GM18508 (cell line): ENCODE data around the gene SH2D3A.

Experiments used
- ATAC-seq: cut with Tn5 transposase; IDR thresholded peaks from one replicate; pipeline ENCODE4 v1.9.1; 2021; ENCODE audit warnings: moderate number of reproducible peaks; ENCODE audit not compliant: insufficient read depth, unreplicated experiment

Gene SH2D3A

DNA sequence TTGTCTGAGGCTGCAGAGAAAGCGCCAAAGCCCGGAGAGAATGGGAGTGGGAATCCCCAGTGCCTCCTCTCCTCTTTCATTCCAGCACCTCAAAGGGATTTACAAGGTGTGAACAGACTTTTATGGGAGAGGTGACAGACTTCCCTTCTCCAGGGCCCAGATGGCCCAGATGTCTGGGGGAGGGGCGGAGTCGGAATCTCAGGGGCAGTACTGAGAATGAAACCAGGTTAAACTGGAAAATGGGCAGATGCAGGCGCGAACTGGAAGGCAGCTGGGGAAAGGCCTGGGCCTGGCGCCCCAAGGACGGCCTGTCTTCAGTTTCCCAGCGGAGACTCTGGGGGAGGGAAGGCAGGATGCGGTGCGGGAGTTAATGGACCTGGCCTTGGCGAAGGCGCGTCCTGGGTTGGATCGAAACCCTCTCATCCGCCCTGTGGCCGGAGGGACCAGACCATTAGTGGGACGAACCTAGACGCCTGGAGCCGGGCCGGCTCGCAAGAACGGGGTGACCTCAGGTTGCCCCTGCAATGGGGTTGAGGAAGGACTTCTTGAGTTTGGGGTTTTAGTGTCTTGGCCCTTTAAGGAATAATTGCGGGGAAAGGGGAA lies 28.3 kb downstream of the SH2D3A start:
- no peak for ATAC-seq

- ATAC-seq: peak; percentile 1
Observed at GRCh38 chr19:6737873-6738786, 29.1 kb downstream of the SH2D3A start.

DNA sequence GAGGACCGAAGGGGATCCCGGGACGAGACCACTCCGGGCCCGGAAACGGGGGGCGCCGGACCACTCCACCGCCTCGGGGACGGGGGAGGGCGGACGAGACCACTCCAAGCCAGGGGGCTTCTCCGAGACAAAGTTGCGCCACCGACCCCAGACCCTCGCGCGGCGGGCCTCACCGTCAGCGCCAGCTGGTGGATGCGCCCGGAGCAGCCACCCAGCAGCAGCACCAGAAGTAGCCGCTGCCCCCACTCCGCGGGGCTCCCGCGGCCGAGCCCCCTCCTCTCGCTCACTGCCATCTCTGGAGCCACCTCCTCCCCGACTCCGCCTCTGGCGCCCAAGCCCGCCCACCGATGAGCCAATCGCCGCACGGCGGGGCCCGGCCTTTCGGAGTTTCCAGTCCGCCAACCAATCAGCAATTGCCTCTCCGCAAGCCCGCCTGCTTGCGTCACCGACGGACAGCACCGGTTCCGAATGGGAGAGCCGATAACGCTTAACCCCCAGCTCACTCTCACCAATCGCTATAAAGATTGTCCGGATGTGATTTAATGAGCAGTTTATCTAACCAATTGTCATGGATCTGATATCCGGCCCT lies 29.9 kb downstream of the SH2D3A start, which contains the start of gene GPR108:
GPR108 (minus strand) TSS at position 297 of the 589 bp plus-strand sequence; CDS start at position 293, 4 bp downstream.
- peak; percentile 45 for ATAC-seq

GRCh38 chr19:6736917-6737283 lies 30.3 kb downstream of the SH2D3A start:
- no peak for ATAC-seq

DNA sequence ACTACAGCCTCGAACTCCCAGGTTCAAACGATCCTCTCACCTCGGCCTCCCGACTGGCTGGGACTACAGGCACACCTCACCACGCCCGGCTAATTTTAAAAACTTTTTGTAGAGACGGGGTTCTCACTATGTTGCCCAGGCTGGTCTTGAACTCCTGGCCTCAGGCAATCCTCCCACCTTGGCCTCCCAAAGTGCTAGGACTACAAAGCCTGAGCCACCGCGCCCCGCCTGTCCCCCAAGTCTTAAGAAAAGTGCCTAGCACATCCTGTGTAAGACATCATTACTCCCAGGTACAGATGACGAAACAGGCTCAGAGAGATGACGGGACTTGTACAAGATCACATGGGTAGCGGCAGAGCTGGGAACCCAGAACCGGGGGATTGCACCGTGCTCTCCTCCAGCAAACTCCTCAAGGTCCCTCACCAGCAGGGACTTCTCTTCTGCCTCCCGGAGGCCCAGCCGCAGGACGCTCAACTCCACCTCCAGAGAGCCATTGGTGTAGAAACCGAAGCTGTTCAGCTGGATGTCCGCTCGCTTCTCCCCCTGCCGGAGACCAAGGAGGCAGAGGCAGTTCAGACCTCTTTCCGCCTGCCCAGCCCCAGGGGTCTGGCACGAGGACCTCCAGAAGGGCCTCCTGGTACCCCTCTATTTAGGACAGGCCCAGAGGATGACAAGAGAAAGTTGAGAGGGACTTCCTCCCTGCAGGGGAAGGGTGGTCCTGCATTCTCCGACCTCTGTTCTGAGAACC lies 30.9 kb downstream of the SH2D3A start:
- ATAC-seq: no peak

- ATAC-seq: no peak
Observed at GRCh38 chr19:6735181-6735911, 31.9 kb downstream of the SH2D3A start.

DNA sequence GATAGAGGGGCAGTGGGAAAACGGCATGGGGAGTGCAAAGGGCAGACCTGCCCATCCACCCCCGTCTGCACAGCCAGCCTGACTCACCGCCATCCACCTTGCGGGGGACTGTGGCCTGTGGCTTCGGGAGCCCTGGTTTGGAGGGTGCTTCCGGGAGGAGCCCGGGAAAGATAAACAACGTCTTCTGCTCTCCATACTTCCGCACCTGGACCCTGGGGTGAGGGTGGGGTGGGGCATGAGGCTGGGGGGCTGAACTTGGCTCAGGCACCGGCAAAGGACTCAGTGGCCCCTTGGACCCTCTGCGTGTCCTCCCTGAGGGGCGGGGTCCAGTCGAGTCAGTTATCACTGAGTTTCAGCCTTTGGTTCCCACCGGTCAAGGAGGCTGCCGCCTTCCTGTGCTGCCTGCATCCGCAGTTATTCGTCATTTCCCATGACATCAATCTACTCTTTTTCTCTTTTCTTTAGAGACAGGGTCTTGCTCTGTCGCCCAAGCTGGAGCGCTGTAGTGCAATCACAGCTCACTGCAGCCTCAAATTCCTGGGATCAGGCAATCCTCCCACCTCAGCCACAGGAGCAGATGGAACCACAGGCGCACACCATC lies 33.0 kb downstream of the SH2D3A start:
- no peak for ATAC-seq

DNA sequence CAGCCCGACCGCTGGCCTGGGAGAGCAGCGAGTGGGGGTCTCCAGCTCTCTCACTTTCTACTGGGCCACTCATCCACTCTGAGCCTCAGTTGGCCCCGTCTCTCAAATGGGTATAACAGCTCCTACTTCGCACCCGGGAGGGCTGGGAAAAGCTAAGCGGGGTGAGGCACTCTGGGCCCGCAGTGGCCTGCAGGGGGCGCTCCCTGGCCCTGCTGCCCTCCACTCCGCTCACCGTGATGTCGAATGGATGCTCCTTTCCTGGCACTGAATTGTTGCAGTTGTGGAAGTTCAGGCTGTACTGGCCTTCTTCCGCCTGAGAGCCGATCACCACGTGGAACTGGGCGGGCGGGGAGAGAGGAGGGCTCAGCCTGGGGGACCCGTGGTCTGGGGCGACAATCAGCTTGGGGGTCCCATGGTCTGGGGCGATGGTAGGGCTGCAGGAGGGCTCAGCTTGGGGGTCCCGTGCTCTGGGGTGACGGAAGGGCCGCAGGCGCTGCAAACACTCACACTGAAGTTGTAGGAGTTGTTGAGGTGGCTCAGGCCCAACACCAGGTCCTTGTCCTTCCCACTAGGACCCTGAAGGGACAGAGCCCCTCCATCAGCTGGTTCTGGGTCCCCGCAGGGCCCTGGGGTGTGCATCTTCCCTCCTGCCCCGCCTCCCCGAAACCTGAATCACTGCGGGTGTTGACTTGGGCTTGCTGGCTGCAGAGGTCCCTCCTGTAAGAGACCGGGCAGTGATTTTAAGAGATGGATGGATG lies 33.7 kb downstream of the SH2D3A start:
- ATAC-seq: no peak

DNA sequence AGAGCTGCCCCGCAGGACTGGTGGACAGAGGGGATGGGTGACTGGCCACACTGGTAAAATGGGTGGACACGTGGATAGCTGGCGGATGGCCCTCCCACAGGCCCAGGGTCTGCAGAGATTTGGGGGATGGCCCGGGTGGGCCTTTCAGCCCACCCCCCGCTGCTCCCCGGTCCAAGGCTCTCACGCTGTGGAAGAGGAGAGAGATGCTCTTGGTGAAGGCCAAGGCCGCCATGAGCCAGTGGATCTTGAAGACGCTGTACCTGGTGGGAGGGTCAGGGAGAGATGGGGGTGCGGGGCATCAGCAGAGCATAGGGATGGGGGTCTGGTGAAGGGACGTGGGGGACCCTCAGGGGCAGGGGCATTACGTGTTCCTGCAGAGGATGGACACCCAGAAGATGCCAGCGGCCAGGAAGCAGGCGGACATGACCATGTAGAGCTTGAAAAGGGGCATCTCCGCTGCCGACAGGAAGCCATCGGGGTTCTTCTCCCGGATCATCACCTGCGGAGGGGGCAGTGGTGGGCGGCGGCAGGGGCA lies 34.4 kb downstream of the SH2D3A start:
- no peak for ATAC-seq

GRCh38 chr19:6731822-6732221 lies 35.4 kb downstream of the SH2D3A start:
- no peak for ATAC-seq

DNA sequence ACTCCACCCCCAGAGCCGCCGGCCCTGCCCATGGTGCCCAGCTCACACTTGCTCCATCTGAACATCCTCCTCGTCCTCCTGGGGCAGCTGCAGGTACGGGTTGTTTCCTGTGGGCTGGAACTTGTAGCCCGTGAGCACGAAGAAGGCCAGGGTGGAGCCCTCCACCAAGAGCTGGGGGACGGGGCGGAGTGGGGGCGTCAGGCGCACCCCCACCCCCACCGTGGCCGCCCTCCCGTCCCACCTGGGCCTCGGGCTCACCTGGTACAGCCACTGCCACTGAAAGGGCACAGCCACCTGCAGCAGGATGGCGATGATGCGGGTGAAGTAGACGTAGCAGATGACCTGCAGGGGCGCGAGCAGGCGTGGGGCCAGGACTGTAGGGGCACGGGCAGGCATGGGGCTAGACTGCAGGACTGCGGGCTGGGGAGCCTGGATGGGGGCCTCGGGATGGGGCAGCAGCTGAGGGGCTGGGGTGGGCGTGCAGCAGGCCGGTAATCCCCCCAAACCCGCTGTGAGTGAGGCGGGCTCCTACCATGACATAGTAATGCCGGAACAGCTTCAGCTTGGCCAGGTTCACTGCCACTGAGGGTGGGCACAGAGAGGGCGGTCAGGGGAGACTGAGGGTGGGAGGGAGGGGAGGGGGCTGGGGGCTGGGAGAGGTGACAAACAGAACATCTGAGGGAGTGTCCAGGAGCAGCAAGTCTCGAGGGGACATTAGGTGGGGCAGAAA lies 36.1 kb downstream of the SH2D3A start:
- ATAC-seq: no peak

GRCh38 chr19:6730153-6730804 lies 37.0 kb downstream of the SH2D3A start:
- no peak for ATAC-seq

- ATAC-seq: no peak
Observed at GRCh38 chr19:6729573-6730152, 37.6 kb downstream of the SH2D3A start.

GRCh38 chr19:6728346-6728745 lies 38.9 kb downstream of the SH2D3A start:
- ATAC-seq: no peak

DNA sequence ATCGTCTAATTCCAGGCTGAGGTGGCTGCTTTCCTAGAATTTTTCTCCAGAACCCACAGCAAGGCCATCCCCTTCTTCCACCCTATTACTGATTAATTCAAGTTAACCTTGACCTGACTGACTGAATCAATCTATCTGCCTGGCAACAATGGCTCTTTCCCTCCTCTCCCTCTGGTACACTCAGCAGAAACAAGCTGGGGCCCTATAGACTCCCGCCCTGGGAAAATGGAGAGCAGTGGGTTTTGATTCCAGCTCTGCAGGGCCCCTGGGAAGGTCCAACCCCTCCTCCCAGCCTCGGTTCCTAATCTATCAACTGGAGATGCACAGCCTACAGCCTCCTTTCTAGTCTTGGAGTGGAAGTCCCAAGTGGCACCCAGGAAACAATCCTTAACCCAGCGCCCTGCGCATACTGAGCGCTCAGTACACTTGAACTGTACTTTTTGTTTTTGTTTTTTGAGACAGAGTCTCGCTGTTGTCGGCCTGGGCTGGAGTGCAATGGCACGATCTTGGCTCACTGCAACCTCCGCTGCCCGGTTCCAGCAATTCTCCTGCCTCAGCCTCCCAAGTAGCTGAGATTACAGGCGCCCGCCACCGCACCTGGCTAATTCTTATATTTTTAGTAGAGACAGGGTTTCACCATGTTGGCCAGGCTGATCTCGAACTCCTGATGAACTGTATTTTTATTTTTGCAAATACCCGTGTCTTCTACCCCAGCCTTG lies 41.6 kb downstream of the SH2D3A start:
- no peak for ATAC-seq
